ENCODE results near the gene CYSTM1.

CYSTM1 gene

DNA sequence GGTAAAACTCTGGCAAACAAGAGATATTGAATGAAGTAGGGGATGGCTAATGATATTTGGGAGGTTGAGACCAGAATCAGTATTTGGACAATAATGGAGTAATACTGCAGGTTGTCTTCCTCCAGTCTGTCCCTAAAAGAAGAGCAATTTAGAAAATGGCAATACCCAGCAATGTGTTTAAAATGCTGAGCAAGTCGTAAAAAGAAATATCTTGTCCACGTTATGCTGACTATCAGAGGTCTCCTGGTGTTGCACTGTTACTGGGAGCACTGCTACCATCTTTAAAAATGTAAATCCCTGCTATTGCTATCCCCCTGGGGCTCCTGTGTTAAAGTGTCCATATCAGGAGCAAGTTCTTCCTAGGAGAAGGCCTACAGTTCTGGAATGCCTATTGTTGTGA, 10.4 kb downstream of the CYSTM1 start:
- no peak overlapping the region for H3K4me3 ChIP-seq (ENCODE audit: low read depth, low read length)
- DNase-seq (ENCODE audit: low read depth), result no peak
- TF ChIP-seq, protein P1, sequence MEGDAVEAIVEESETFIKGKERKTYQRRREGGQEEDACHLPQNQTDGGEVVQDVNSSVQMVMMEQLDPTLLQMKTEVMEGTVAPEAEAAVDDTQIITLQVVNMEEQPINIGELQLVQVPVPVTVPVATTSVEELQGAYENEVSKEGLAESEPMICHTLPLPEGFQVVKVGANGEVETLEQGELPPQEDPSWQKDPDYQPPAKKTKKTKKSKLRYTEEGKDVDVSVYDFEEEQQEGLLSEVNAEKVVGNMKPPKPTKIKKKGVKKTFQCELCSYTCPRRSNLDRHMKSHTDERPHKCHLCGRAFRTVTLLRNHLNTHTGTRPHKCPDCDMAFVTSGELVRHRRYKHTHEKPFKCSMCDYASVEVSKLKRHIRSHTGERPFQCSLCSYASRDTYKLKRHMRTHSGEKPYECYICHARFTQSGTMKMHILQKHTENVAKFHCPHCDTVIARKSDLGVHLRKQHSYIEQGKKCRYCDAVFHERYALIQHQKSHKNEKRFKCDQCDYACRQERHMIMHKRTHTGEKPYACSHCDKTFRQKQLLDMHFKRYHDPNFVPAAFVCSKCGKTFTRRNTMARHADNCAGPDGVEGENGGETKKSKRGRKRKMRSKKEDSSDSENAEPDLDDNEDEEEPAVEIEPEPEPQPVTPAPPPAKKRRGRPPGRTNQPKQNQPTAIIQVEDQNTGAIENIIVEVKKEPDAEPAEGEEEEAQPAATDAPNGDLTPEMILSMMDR (IDR thresholded peaks at IDR 0.05; ENCODE audit: control insufficient read depth, extremely low read depth, insufficient read depth), result no peak

DNA sequence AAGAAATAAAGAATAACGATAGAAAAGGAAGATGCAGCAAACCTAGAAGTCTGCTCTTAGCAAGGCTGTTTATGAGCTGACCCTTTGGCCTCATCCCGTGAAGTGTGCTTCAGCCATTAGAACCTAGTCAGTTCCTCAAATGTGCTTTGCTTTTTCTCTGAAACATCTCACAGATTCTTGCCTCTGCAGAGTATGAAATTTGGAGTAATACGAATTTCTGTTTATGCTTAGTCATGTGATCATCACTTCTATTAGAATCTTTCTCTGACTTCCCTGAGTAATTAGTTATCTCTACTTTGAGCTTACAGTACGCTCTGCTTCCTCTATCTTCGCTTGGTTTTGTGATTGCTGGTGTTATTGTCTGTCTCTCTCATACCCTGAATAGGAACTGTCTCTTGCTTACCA, 11.3 kb downstream of the CYSTM1 start:
- DNase-seq (ENCODE audit: low read depth), result no peak
- TF ChIP-seq, protein P1 (IDR thresholded peaks at IDR 0.05; ENCODE audit: control insufficient read depth, extremely low read depth, insufficient read depth), result no peak
- H3K4me3 ChIP-seq (ENCODE audit: low read depth, low read length), result no peak overlapping the region

DNA sequence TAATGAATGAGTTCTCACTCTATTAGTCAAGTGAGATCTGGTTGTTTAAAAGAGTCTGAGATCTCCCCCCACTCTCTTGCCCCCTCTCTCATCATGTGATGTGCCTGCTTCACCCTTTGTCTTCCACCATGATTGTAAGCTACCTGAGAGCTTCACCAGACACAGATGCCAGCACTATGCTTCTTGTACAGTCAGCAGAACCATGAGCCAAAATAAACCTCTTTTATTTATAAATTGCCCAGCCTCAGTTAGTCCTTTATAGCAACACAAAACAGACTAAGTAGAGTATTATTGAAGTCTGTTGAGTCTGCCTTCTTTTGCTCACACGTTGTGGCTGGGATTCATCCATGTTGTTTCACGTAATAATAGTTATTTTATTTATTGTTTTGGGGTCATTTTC, 14.3 kb downstream of the CYSTM1 start:
- DNase-seq (ENCODE audit: low read depth), result no peak
- H3K4me3 ChIP-seq (ENCODE audit: low read depth, low read length), result no peak overlapping the region
- TF ChIP-seq, protein P1 (IDR thresholded peaks at IDR 0.05; ENCODE audit: control insufficient read depth, extremely low read depth, insufficient read depth), result no peak

DNA sequence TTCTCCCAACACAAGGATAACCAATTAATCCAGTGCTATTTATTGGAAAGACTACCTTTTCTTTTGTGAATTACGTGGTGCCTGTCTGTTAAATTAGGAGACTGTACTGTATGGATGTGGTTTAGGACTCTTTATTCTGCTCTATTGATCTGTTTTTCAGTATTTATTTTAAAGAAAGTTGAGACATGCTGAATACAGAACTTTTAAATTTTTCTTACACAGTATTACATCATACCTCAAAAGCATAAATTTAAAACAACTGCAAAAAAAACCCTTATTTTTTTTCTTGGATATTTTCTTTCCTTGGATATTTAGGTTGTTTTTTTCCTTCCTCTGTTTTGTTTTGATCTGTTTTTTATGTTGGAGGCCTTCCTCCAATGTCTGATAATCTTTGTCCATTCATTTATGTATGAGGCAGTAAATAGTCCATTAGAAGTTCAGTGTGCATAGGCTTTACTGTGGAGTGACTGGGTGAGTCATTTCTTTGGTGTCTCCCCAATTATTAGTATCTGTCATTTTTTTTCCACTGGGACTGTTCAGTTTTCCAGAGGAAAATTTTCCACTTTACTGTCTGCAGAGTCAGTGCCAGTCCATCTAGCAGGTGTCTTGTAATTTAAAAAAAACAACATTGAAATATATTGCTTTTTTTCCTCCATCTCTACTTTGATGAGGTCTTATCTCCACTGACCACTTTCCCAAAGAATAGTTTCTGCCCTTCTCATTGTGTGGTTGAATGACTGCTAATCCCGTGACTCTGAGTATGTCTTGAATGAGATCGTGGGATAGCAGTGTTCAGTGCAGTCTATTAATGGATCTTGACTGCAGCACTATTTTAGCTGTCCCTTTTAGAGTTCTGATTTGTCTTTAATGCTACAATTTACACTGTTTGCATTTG, 15.2 kb downstream of the CYSTM1 start:
- TF ChIP-seq, protein P1 (IDR thresholded peaks at IDR 0.05; ENCODE audit: control insufficient read depth, extremely low read depth, insufficient read depth), result no peak
- no peak overlapping the region for H3K4me3 ChIP-seq (ENCODE audit: low read depth, low read length)
- no peak for DNase-seq (ENCODE audit: low read depth)

- TF ChIP-seq, protein P1 (IDR thresholded peaks at IDR 0.05; ENCODE audit: control insufficient read depth, extremely low read depth, insufficient read depth), result no peak
- H3K4me3 ChIP-seq (ENCODE audit: low read depth, low read length), result no peak overlapping the region
- DNase-seq (ENCODE audit: low read depth), result no peak
Measured at GRCh38 chr5:140190872-140191218, 15.9 kb downstream of the CYSTM1 start.

DNA sequence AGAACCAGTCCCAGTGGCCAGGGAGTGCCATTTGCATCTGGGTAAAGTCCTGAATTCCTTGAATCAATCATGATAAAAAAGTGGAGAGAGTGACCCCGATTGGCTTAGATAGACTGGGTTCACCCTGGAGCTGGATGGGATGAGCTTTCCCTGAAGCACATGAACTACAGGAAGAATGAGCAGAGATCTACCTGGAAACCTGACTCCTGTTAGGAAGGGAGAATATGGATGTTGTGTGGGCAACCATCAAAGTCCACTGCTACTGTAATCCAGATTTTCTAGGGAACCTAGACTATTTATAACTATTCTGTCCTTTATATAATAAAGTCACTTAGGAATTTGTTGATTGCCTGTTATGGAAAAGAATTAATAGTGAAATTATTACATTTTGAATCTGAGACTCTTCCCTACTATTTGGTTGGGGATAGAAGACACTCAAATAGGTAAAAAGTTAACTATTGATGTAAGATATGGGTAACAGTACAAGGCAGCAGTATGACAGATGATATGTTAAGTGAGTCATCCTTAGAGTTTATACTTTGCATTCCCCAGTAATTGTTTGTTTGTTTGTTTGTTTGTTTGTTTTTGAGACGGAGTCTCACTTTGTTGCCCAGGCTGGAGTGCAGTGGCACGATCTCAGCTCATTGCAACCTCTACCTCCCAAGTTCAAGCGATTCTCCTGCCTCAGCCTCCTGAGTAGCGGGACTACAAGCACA, 17.9 kb downstream of the CYSTM1 start:
- no peak for DNase-seq (ENCODE audit: low read depth)
- TF ChIP-seq, protein P1 (IDR thresholded peaks at IDR 0.05; ENCODE audit: control insufficient read depth, extremely low read depth, insufficient read depth), result no peak

More for the DNA sequence above, 17.9 kb downstream of the CYSTM1 start:
- H3K4me3 ChIP-seq (ENCODE audit: low read depth, low read length), result no peak overlapping the region

Measured in LNCaP clone FGC (cell line).